Activated effector memory CD4-positive, alpha-beta T cell treated with Interleukin-2 at 50 U/mL for 16 hours (primary cell): ENCODE results near the gene STAT5A.
"Not testable (repeated sequence)": the region's sequence is repeated elsewhere in the genome, so short reads cannot be mapped to it uniquely, and the experiment has no call there.

ENCODE experiments used
- DNase-seq: peaks from one replicate; pipeline ENCODE4 v3.0.0-alpha.2; 2020

The STAT5A gene

GRCh38 chr17:42286411-42287221, 1.7 kb upstream of the STAT5A start:
- DNase-seq = no peak

GRCh38 chr17:42287305-42287976, 857 bp upstream of the STAT5A start:
- DNase-seq = peak; percentile 31

GRCh38 chr17:42288803-42289610, 709 bp downstream of the STAT5A start:
- peak; percentile 40 for DNase-seq

DNA sequence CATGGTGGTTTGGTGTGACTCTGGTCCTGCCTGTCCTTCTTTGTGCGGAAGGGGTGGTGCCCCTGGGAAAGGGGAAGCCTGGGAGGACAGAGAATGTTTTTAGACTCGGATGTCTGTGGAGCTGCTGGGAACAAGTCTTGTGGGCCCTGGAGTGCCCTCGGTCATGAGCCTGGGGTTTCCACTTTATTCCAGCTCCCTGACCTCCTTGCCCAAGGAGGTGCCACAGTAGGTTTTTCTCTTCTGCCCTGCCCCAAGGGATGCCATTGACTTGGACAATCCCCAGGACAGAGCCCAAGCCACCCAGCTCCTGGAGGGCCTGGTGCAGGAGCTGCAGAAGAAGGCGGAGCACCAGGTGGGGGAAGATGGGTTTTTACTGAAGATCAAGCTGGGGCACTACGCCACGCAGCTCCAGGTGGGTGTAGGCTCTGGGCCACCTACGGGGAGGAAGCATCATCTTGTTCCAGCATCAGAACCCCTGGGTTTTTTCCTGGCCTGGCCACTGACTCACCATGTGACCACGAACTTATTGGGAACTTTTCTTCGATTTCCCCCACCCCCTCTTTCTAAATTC, 1.4 kb downstream of the STAT5A start:
- no peak for DNase-seq

- DNase-seq = no peak
Observed at GRCh38 chr17:42290577-42290976, 2.3 kb downstream of the STAT5A start.

GRCh38 chr17:42291129-42291528, 2.8 kb downstream of the STAT5A start:
- DNase-seq = no peak

- no peak for DNase-seq
Observed at GRCh38 chr17:42294469-42295398, 6.4 kb downstream of the STAT5A start.

DNA sequence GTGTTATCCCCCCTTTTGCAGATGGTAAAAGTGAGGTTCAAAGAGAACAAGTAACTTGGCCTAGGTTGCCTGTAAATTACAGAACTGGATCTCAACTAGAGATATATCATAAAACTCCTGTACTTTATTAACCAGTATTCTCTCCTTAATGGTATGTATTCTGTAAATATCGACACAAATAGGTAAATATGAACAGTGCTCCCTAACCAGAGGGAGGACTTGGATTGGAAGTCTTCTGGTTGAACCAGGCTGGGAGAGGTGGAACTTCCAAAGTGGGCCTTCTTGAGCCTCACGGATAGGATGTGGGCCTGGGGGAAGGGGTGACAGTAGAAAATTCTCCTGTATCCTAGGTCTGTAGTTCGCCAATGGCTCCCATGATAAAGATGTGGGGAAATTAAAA, 7.7 kb downstream of the STAT5A start:
- no peak for DNase-seq

- not testable (repeated sequence) for DNase-seq
Observed at GRCh38 chr17:42297775-42298174, 9.5 kb downstream of the STAT5A start.

GRCh38 chr17:42299361-42299760, 11.1 kb downstream of the STAT5A start:
- not testable (repeated sequence) for DNase-seq

DNA sequence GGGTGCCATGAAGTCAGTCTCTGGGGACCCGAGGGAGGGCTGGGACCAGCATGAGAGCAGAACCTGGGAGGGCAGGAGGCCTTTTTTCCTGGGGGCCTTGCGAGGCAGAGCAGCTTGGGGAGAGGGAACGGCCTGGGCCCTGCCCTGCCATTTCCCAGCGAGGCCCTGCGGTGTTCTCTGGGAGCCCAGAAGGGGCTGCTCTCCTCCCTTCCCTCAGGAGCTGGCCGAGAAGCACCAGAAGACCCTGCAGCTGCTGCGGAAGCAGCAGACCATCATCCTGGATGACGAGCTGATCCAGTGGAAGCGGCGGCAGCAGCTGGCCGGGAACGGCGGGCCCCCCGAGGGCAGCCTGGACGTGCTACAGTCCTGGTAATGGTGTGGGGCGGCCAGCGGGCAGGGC, 11.6 kb downstream of the STAT5A start:
- DNase-seq = not testable (repeated sequence)

- DNase-seq = no peak
Observed at GRCh38 chr17:42301022-42301421, 12.7 kb downstream of the STAT5A start.

DNA sequence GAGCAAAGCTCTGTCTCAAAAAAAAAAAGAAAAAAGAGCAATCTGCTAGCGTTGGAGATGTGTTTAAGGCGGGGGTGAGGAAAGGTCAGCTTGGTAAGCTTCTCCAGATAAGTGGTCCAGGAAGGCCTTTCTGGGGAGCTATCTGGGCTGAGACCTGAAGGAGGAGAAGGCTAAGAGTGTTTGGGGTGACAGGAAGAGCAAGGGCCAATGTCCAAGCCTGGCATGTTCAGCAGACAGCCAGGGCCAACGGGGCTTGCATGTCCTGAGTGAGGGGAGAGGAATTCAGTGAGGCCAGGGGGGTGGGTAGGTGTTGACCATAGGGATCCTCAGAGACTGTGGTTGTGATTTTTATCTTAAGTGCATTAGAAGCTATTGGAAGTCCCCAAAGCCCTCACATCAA, 15.4 kb downstream of the STAT5A start:
- DNase-seq = no peak

GRCh38 chr17:42304187-42305030, 16.1 kb downstream of the STAT5A start:
- DNase-seq = no peak

DNA sequence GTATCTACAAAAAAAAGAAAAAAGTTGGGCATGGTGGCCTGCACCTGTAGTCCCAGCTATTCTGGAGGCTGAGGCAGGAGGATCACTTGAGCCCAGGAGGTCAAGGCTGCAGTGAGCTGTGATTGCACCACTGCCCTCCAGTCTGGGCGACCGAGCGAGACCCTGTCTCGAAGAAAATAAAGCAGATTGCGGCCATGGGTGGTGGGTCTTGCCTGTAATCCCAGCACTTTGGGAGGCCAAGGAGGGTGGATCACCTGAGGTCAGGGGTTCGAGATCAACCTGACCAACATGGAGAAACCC, 16.7 kb downstream of the STAT5A start:
- not testable (repeated sequence) for DNase-seq

GRCh38 chr17:42305543-42306384, 17.5 kb downstream of the STAT5A start:
- no peak for DNase-seq

DNA sequence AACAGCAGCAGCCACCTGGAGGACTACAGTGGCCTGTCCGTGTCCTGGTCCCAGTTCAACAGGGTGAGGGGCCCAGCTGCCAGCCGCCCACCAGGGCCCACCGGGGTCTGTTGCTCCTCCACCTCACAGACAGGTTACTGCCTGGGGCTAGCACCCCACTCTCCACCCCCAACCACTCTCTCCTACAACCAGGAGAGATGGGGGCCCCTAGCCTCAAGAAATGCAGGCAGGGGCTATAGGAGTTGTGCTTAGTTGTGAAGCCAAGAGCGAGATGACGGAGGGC, 18.0 kb downstream of the STAT5A start:
- no peak for DNase-seq

DNA sequence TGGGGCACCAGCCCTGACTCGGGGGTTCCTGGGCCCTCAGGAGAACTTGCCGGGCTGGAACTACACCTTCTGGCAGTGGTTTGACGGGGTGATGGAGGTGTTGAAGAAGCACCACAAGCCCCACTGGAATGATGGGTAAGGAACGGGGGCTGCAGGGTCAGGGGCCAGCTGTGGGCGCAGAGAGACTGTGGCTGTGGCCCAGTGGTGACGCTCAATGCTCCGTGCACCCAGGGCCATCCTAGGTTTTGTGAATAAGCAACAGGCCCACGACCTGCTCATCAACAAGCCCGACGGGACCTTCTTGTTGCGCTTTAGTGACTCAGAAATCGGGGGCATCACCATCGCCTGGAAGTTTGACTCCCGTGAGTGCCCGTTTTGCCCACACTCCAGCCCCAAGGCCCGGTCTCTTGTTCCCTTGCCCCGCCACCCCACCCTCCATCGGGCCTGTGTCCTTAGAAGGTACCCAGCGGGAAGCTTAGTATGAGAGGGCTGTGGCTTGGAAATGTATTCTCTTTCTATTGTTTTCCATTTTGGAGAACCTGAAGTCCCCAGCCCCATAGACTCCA, 19.1 kb downstream of the STAT5A start:
- DNase-seq = no peak

DNA sequence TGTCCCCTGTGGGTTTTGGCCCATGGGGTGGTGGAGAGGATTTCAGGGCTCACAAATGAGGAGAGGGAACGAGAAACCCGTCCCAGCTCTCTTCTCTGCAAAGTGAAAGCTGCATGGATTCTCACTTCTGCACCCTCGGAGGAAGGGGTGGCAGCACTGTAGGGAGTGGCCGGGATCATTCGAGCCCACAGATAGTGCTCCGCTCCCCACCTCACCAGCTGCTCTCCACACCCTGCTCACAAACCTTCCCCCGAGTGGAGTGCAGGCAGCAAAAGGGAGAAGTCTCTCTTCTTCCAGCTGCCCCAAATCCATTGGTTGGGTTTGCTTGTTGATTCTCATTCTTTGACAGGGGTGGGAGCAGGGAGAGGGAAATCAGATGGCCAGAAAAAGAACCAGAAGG, 20.1 kb downstream of the STAT5A start:
- DNase-seq = no peak

- no peak for DNase-seq
Observed at GRCh38 chr17:42309142-42309541, 20.8 kb downstream of the STAT5A start.
